ENCODE results near the gene RBM7.

GRCh38 chr11:114447444-114447843 is 47.0 kb downstream of the RBM7 start:
- TF ChIP-seq CTCF (IDR thresholded peaks at IDR 0.05) (no peak), POLR2AphosphoS5 (IDR thresholded peaks at IDR 0.05) (no peak), POLR2A (IDR thresholded peaks at IDR 0.05) (no peak)
